ENCODE results near the gene SETBP1. TPM values are rescaled to one million over a fixed set of nuclear protein-coding genes. Genes with fewer than 3 reads are reported as not detected.

SETBP1 gene
- total RNA-seq, 1 experiment from 2014 or later, result 14.0 TPM

DNA sequence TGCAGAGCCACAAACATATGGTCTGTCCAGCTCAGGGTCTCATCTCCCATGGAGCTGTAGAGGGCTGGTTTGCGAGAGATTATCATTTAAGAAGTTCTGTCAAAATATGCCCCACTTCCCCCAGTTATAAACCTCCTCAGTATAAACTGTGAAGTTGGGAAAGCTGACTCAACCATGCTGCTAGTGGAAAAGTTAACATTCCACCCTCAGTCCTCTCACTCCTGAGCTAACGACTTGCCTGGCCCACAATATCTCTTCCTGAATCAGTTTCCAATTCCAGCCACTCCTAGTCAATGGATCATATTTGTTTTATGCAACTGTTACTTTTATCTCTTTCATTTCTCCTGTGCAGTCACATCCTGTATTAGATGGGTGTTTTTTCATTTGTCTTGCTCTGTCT, 326.2 kb downstream of the SETBP1 start:
- Histone ChIP-seq H3K27ac (ENCODE audit: low read depth, low read length, poor library complexity, severe bottlenecking) (no peak overlapping the region), H3K27me3 (replicated peaks; ENCODE audit: insufficient read depth, low read depth, low read length, poor library complexity) (no peaks in the 10 kb centered on the region), H3K4me3 (ENCODE audit: low read depth, low read length, poor library complexity, severe bottlenecking) (no peak overlapping the region), H3K4me1 (ENCODE audit: insufficient read depth, low read length, poor library complexity, severe bottlenecking) (no peaks in the 10 kb centered on the region), H3K36me3 (ENCODE audit: insufficient read depth, low read length, poor library complexity, severe bottlenecking) (no peaks in the 10 kb centered on the region), H3K9me3 (ENCODE audit: low read depth, low read length, poor library complexity, severe bottlenecking) (no peaks in the 10 kb centered on the region)
- CTCF ChIA-PET, result no interaction called here
- BruUV-seq (replicated peaks), result no TSS peak
- intact Hi-C loops (cut with micrococcal nuclease; ENCODE audit: unreplicated experiment), result no loop called here
- DNase-seq (ENCODE audit: low spot score), result no peak
- no peak for TF ChIP-seq EZH2 (IDR thresholded peaks at IDR 0.05; ENCODE audit: borderline replicate concordance, low read depth, low read length, poor library complexity, severe bottlenecking)
- TF ChIP-seq CTCF (conservative IDR thresholded peaks at IDR 0.05; ENCODE audit: low read depth, low read length), result no peak
- POLR2A ChIA-PET (ENCODE audit: low non-redundant PET), result no interaction called here

- BruUV-seq (replicated peaks), result no TSS peak
- TF ChIP-seq CTCF (conservative IDR thresholded peaks at IDR 0.05; ENCODE audit: low read depth, low read length) (no peak), EZH2 (IDR thresholded peaks at IDR 0.05; ENCODE audit: borderline replicate concordance, low read depth, low read length, poor library complexity, severe bottlenecking) (no peak)
- no peaks in the 10 kb centered on the region for H3K4me1 ChIP-seq (ENCODE audit: insufficient read depth, low read length, poor library complexity, severe bottlenecking)
- no peaks in the 10 kb centered on the region for H3K9me3 ChIP-seq (ENCODE audit: low read depth, low read length, poor library complexity, severe bottlenecking)
- ChIA-PET POLR2A (ENCODE audit: low non-redundant PET) (no interaction called here), CTCF (no interaction called here)
- no peaks in the 10 kb centered on the region for H3K36me3 ChIP-seq (ENCODE audit: insufficient read depth, low read length, poor library complexity, severe bottlenecking)
- no peak overlapping the region for H3K4me3 ChIP-seq (ENCODE audit: low read depth, low read length, poor library complexity, severe bottlenecking)
- H3K27ac ChIP-seq (ENCODE audit: low read depth, low read length, poor library complexity, severe bottlenecking), result no peak overlapping the region
- intact Hi-C loops (cut with micrococcal nuclease; ENCODE audit: unreplicated experiment), result no loop called here
- DNase-seq (ENCODE audit: low spot score), result no peak
- H3K27me3 ChIP-seq (replicated peaks; ENCODE audit: insufficient read depth, low read depth, low read length, poor library complexity), result no peaks in the 10 kb centered on the region
These were observed 326.8 kb downstream of the SETBP1 start for GRCh38 chr18:45007531-45007930.

DNA sequence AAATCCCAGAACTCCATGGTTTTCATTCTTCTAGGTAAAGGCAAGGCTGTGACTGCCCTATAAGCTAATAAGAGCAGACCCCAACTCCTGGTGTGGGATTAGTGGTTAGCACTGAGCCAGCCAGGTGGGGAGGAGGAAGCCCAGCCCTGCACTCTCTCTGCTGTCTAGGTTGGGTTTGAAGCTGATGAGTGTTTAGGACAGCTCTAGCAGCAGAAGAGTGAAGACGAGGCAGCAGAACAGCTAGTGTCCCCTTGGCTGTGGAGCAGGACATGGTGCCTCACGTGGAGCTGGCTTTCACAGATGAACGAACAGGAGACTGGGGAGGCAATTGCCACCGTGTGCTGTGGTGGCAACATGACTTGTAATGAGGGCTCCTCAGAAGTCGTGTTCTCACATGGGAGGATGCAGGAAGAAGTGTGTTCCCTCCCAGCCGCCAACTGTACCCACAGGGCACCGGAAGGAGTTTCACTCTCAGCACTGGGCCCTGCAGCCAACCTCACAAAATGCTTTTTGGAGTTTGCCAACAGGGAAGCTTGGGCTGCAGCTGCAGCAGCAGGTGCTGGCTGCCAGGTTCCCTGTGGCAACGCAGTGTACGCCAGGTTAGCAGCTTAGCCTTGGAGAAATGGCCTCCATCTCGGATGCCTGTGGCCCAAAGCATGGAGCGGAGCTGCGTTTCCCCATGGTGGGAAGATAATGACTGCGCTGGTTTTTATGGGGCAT, 328.2 kb downstream of the SETBP1 start:
- BruUV-seq (replicated peaks), result no TSS peak
- intact Hi-C loops (cut with micrococcal nuclease; ENCODE audit: unreplicated experiment), result no loop called here
- no peak overlapping the region for H3K27ac ChIP-seq (ENCODE audit: low read depth, low read length, poor library complexity, severe bottlenecking)
- H3K4me3 ChIP-seq (ENCODE audit: low read depth, low read length, poor library complexity, severe bottlenecking), result no peak overlapping the region
- POLR2A ChIA-PET (ENCODE audit: low non-redundant PET), result no interaction called here
- H3K4me1 ChIP-seq (ENCODE audit: insufficient read depth, low read length, poor library complexity, severe bottlenecking), result no peaks in the 10 kb centered on the region
- CTCF ChIA-PET, result interaction anchor here (0.6 kb wide), 1 partner anchor 29 kb away, joined by 3 read pairs; no protein-coding TSS in a partner anchor
- no peak for TF ChIP-seq CTCF (conservative IDR thresholded peaks at IDR 0.05; ENCODE audit: low read depth, low read length)
- no peak for TF ChIP-seq EZH2 (IDR thresholded peaks at IDR 0.05; ENCODE audit: borderline replicate concordance, low read depth, low read length, poor library complexity, severe bottlenecking)
- H3K27me3 ChIP-seq (replicated peaks; ENCODE audit: insufficient read depth, low read depth, low read length, poor library complexity), result no peaks in the 10 kb centered on the region
- H3K9me3 ChIP-seq (ENCODE audit: low read depth, low read length, poor library complexity, severe bottlenecking), result no peaks in the 10 kb centered on the region
- H3K36me3 ChIP-seq (ENCODE audit: insufficient read depth, low read length, poor library complexity, severe bottlenecking), result no peaks in the 10 kb centered on the region
- no peak for DNase-seq (ENCODE audit: low spot score)
